ENCODE data around the gene ADCY7.

ADCY7 gene

DNA sequence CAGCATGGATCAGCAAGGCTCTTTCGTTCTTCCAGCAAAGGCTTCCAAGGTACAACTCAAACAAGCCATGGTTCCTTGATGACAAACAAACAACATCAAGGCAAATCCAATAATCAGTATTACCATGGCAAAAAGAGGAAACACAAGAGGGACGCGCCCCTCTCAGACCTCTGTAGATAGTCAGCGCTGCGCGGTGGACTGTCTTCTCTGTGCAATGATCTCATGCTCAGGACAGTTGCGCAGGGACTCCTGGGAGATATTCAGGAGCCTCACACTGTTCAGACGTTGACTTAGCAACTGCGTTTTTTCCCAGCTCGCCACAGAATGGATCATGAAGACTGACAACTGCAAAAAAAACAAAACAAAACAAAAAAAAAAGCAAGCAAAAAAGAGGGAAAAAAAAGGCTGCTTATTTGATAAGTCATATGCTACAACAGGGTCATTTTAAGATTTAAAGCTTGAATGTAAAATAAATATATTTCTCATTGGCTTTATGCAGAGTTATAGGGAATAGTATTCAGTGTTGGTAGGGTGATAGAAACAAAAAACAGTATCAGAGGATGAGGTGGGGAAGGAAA is 37.1 kb upstream of the ADCY7 start:
- TF ChIP-seq CTCF (IDR thresholded peaks at IDR 0.05; ENCODE audit: insufficient read depth, low read length) (no peak), SPI1 (IDR thresholded peaks at IDR 0.05; ENCODE audit: borderline replicate concordance, low read depth) (no peak), POLR2AphosphoS5 (IDR thresholded peaks at IDR 0.05; ENCODE audit: low read depth) (no peak), GABPA (IDR thresholded peaks at IDR 0.05; ENCODE audit: low read depth) (no peak)
- TF ChIP-seq, protein P1, sequence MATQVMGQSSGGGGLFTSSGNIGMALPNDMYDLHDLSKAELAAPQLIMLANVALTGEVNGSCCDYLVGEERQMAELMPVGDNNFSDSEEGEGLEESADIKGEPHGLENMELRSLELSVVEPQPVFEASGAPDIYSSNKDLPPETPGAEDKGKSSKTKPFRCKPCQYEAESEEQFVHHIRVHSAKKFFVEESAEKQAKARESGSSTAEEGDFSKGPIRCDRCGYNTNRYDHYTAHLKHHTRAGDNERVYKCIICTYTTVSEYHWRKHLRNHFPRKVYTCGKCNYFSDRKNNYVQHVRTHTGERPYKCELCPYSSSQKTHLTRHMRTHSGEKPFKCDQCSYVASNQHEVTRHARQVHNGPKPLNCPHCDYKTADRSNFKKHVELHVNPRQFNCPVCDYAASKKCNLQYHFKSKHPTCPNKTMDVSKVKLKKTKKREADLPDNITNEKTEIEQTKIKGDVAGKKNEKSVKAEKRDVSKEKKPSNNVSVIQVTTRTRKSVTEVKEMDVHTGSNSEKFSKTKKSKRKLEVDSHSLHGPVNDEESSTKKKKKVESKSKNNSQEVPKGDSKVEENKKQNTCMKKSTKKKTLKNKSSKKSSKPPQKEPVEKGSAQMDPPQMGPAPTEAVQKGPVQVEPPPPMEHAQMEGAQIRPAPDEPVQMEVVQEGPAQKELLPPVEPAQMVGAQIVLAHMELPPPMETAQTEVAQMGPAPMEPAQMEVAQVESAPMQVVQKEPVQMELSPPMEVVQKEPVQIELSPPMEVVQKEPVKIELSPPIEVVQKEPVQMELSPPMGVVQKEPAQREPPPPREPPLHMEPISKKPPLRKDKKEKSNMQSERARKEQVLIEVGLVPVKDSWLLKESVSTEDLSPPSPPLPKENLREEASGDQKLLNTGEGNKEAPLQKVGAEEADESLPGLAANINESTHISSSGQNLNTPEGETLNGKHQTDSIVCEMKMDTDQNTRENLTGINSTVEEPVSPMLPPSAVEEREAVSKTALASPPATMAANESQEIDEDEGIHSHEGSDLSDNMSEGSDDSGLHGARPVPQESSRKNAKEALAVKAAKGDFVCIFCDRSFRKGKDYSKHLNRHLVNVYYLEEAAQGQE (IDR thresholded peaks at IDR 0.05; ENCODE audit: insufficient replicate concordance, low read depth): no peak
- DNase-seq (ENCODE audit: low read depth in 1 of 2, low spot score in 1 of 2): no peak
- no peaks in the 10 kb centered on the region for H3K27me3 ChIP-seq (ENCODE audit: insufficient read depth, poor library complexity, severe bottlenecking)

GRCh38 chr16:50234771-50235556 is 31.4 kb upstream of the ADCY7 start:
- no peaks in the 10 kb centered on the region for H3K27me3 ChIP-seq (ENCODE audit: insufficient read depth, poor library complexity, severe bottlenecking)
- TF ChIP-seq, protein P1 (IDR thresholded peaks at IDR 0.05; ENCODE audit: insufficient replicate concordance, low read depth): no peak
- no peak overlapping the region for H3K4me3 ChIP-seq (replicated peaks; ENCODE audit: insufficient read depth, low read length)
- DNase-seq (ENCODE audit: low read depth in 1 of 2, low spot score in 1 of 2): no peak
- H3K27ac ChIP-seq (replicated peaks): no peak overlapping the region

More for the DNA sequence above, 37.1 kb upstream of the ADCY7 start:
- no peak overlapping the region for H3K27ac ChIP-seq (replicated peaks)
- no peak overlapping the region for H3K4me3 ChIP-seq (replicated peaks; ENCODE audit: insufficient read depth, low read length)

- DNase-seq (ENCODE audit: low read depth in 1 of 2, low spot score in 1 of 2): no peak
- Histone ChIP-seq H3K27me3 (ENCODE audit: insufficient read depth, poor library complexity, severe bottlenecking) (no peaks in the 10 kb centered on the region), H3K27ac (replicated peaks) (no peak overlapping the region), H3K4me3 (replicated peaks; ENCODE audit: insufficient read depth, low read length) (no peak overlapping the region)
- TF ChIP-seq, protein P1 (IDR thresholded peaks at IDR 0.05; ENCODE audit: insufficient replicate concordance, low read depth): no peak
- TF ChIP-seq POLR2AphosphoS5 (IDR thresholded peaks at IDR 0.05; ENCODE audit: low read depth) (no peak), GABPA (IDR thresholded peaks at IDR 0.05; ENCODE audit: low read depth) (no peak), SPI1 (IDR thresholded peaks at IDR 0.05; ENCODE audit: borderline replicate concordance, low read depth) (no peak), CTCF (IDR thresholded peaks at IDR 0.05; ENCODE audit: insufficient read depth, low read length) (no peak)
Observed at GRCh38 chr16:50235581-50235980, 30.8 kb upstream of the ADCY7 start.
